WTC11 (cell line): Measurements from ENCODE around the gene DCD.

Source experiments
- AFF4 ChIP-seq: sonication (generic); formaldehyde crosslinking; IDR thresholded peaks from 2 replicates; pipeline ENCODE4 v1.8.1; 2023; ENCODE audit warnings: mild to moderate bottlenecking, missing genetic modification reagents, borderline replicate concordance
- ATF2 ChIP-seq: sonication (generic); formaldehyde crosslinking; IDR thresholded peaks from 2 replicates; pipeline ENCODE4 v1.8.1; 2022; ENCODE audit warnings: low read depth, missing genetic modification reagents, borderline replicate concordance
- CREB1 ChIP-seq: sonication (generic); formaldehyde crosslinking; IDR thresholded peaks from 2 replicates; pipeline ENCODE4 v1.8.0; 2023; ENCODE audit warnings: mild to moderate bottlenecking, missing genetic modification reagents
- CTCF ChIP-seq: fragments of 200-600 bp; IDR thresholded peaks from 2 replicates; pipeline ENCODE4 v1.8.0; 2022; ENCODE audit warnings: antibody characterized with exemption
- ESRRA ChIP-seq: sonication (generic); formaldehyde crosslinking; IDR thresholded peaks from 2 replicates; pipeline ENCODE4 v1.8.1; 2022; ENCODE audit warnings: mild to moderate bottlenecking, missing genetic modification reagents, borderline replicate concordance
- IRF2 ChIP-seq: sonication (generic); formaldehyde crosslinking; IDR thresholded peaks from 2 replicates; pipeline ENCODE4 v1.8.0; 2022; ENCODE audit warnings: low read depth, missing genetic modification reagents, borderline replicate concordance
- MAX ChIP-seq: sonication (generic); formaldehyde crosslinking; IDR thresholded peaks from 2 replicates; pipeline ENCODE4 v1.8.0; 2022; ENCODE audit warnings: mild to moderate bottlenecking, missing genetic modification reagents
- NFATC4 ChIP-seq: fragments of 250-450 bp; sonication (Bioruptor Pico); IDR thresholded peaks from 2 replicates; pipeline ENCODE4 v1.9.0; 2021; ENCODE audit warnings: mild to moderate bottlenecking
- NR2C2 ChIP-seq: sonication (generic); formaldehyde crosslinking; IDR thresholded peaks from 2 replicates; pipeline ENCODE4 v1.8.0; 2022; ENCODE audit warnings: mild to moderate bottlenecking, missing genetic modification reagents
- TCF7 ChIP-seq: sonication (generic); formaldehyde crosslinking; IDR thresholded peaks from 2 replicates; pipeline ENCODE4 v1.8.0; 2022; ENCODE audit warnings: mild to moderate bottlenecking, low read depth, missing genetic modification reagents, moderate library complexity
- TEAD4 ChIP-seq: sonication (generic); formaldehyde crosslinking; IDR thresholded peaks from 2 replicates; pipeline ENCODE4 v1.8.0; 2022; ENCODE audit warnings: mild to moderate bottlenecking, missing genetic modification reagents
- USF2 ChIP-seq: sonication (generic); formaldehyde crosslinking; IDR thresholded peaks from 2 replicates; pipeline ENCODE4 v1.8.1; 2023; ENCODE audit warnings: mild to moderate bottlenecking, missing genetic modification reagents, moderate library complexity
- ZNF263 ChIP-seq: sonication (generic); formaldehyde crosslinking; IDR thresholded peaks from 2 replicates; pipeline ENCODE4 v1.8.1; 2022; ENCODE audit warnings: low read depth, mild to moderate bottlenecking, moderate library complexity, missing genetic modification reagents

- TF ChIP-seq NR2C2 (CRISPR knock-in tag), result no peak
- no peak for TF ChIP-seq CREB1 (CRISPR knock-in tag)
- TF ChIP-seq ATF2 (CRISPR knock-in tag), result no peak
- TF ChIP-seq ESRRA, result no peak
- no peak for TF ChIP-seq CTCF
- no peak for TF ChIP-seq TCF7
- no peak for TF ChIP-seq USF2 (CRISPR knock-in tag)
- no peak for TF ChIP-seq ZNF263
- no peak for TF ChIP-seq IRF2 (CRISPR knock-in tag)
- TF ChIP-seq MAX, result no peak
- no peak for TF ChIP-seq NFATC4 (CRISPR knock-in tag)
- no peak for TF ChIP-seq TEAD4 (CRISPR knock-in tag)
- no peak for TF ChIP-seq AFF4 (CRISPR knock-in tag)
These were observed 19.8 kb downstream of the DCD start for GRCh38 chr12:54628186-54628846.
